Measurements from ENCODE around the gene FGF12.

Gene FGF12

DNA sequence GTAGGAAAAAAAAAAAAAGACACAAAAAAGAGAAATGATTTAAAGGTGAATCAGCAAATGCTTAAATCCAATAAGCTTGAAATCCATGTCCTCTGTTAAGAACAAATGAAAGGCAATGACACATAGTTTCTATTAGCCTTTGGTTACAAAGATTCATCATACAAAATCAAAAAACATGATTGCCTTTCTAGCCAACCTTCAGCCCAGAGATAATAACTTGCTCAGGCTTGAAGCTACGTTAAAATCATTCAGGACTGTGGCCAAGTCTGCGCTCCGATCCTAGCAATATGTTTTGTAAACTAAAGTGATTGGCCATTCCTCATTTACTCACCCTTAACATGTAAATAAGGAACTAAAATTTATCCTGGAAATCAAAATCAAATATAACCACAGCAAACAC, 556.7 kb downstream of the FGF12 start:
- DNase-seq = no peak

DNA sequence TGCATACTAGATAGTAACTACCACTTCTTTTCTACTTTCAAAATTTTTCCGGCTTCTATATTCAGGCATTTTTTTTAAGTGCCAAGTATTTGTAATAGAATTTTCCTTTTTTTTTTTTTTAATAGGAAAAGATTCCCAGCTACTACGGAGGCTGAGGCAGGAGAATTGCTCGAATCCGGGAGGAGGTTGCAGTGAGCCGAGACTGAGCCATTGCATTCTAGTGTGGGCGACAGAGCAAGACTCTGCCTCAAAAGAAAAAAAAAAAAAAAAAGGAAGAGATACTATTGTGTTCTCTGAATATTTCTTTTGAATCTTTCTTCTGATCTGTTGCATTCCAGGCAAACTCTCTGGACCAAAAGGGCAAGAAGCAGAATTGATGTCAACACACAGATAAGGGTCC, 557.3 kb downstream of the FGF12 start:
- DNase-seq = no peak

DNA sequence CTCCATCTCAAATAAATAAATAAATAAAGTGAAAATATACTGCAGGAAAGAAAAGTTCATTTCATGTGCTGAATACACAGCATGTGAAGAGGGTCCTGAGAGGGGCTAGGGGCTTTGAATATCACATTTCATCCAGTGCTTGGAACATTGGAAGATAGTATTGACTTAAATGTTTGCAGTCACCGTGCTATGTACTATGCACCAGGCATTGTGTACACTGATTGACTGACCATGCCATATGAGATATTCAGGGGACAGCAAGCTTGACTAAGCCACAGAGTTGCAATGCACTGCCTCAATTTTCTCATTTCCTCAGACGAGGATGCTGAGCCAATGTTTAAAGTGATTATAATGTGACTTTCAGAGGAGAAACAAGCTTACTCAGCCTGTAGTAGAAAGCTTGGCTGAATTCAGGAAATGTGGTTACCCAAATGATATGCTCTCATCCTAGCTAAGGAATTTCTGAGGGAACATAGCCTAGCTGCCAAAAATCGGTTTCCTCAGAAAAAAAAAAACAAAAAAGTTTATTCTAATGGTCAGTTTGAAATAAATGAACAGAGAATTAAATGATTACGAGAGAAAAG, 557.9 kb downstream of the FGF12 start:
- no peak for DNase-seq

DNA sequence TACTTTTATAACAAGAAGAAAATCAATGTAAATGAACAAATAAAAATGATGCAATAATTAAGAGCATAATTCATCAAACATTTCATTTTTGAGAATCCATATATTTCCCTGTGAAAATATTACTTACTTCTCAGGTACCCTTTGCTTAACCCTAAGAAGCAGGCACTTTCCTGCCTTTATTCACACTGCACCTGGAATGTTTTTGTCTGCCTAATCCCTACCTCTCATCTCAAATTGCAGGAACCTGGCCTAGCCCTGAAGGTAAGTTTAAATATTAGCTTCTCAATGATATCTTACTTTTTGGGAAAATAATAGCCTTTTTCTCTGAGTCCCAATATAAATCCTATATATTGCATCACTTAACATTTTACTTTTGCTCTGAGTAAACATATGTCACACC, 559.1 kb downstream of the FGF12 start:
- DNase-seq = no peak

DNA sequence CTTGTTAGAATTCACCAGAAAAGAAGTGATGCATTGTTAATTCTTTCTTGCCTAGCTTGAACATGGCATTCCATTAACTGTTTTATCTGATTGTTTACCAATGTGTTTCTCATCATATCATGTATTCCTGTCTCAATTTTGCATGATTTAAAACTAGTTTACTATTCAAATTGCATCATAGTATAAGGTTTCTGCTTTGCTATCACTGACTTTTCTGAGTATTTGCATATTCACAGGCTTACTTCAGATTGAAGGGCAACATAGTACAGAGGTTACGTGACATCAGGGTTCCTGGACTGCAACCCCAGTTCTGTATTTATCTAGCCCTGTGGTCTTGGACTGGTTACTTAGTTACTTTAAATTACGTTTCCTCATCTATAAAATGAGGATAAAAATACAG, 561.8 kb downstream of the FGF12 start:
- no peak for DNase-seq

DNA sequence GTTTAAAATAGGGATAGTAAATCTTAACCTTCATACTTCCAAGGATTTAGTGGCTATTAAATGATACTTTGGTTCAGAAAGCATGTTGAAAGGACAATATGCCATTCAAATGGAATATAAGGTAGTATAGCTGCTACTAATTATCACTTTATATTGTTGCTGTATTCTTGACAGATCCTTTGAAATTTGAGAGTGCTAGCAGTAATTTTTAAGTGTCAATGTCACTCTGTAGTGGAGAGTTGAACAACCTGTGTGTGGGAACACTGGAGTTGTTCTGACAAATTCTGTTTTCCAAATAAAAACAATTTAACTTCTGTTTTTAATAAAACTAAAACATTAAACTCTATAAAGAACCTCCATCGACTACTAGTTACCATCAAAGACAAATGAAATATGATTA, 565.7 kb downstream of the FGF12 start:
- no peak for DNase-seq

DNA sequence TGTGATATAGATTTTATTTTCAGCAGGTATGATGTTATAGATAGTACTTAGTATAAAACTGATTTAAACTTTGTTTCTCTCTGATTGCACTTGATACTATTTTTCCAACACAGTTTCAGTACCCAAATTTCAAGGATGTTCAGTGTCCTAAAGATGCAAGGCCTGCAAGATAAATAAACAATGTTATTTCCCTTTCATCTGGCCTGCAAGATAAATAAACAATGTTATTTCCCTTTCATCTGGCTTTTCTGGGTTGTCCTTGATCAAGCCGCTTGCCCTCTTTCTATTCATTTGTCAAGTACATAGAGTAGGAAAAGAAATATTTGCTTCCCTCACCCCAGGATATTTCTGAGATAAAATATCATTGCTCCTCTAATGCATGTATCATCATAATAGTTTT, 571.0 kb downstream of the FGF12 start:
- no peak for DNase-seq

DNA sequence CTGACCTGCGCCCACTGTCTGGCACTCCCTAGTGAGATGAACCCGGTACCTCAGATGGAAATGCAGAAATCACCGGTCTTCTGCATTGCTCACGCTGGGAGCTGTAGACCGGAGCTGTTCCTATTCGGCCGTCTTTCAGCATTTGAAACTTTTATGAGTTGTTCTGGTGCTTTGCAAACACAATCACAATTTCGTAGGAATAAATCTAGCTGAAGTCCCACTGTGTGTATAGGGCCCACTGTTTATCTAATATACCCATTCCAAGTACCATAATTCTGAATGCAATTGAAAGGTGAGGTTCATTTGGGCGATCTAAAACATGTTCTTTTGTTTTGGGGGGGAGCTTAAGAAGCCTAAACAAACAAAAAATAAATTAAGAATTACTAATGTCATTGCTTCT, 572.1 kb downstream of the FGF12 start:
- no peak for DNase-seq

DNA sequence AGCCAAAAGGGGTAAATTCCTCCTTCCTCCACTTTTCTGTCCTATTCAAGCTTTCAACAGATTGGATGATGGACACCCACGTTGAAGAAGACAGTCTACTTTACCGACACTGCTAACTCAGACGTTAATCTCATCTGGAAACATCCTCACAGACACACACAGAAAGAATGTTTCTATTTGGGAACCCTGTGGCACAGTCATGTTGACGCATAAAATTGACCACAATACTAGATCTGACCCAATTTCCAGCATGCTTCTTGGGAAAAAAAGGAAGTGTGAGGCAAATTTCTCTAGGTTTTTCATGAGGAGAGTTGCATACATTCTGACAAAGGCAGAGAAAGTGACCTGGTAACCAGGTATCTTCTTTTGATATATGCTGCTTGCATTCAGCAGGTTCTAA, 594.1 kb downstream of the FGF12 start:
- no peak for DNase-seq

DNA sequence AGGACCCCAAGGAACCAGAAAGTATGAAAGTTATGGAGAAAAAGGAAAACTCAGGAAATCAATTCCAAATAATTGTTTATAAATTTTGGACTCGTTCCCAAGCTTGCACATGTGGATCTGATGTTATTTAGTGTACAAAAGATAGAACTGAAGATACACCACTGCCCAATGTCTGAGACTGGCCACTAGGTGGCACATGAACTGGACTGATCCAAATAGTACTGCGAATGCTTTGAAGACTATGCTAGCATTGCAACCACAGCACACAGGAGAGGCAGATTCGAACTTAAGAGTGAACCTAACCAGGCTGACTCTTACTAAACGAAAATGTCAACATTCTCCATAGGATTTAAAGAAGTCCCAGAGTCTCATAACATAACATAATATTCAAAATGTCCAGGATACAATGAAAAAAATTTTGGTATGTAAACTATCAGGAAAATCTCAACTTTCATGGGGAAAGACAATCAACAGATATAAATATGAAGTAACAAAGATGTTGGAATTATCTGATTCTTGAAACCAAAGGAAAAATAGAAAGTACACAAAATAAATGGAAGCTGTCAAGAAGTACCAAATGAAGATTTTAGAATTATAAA, 596.7 kb downstream of the FGF12 start:
- DNase-seq = no peak

DNA sequence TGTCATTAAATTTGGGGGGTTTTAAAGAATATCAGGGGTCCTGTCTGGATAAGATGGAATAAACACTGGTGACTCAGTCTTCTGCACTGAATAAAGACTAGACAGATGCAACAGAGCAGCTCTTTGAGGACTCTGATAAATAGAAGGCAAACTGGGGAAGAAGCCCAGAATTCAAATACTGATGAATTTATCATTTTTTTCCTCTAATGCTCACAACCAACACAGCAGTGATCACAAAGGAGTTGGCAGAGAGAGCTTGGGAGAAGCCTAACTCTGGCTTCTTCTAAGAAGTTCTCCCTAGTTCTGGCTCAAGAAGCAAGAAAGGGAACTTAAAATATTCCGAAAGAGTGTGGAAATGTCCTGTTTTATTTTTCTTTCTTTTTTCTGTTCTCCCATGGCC, 597.8 kb downstream of the FGF12 start:
- DNase-seq = no peak

DNA sequence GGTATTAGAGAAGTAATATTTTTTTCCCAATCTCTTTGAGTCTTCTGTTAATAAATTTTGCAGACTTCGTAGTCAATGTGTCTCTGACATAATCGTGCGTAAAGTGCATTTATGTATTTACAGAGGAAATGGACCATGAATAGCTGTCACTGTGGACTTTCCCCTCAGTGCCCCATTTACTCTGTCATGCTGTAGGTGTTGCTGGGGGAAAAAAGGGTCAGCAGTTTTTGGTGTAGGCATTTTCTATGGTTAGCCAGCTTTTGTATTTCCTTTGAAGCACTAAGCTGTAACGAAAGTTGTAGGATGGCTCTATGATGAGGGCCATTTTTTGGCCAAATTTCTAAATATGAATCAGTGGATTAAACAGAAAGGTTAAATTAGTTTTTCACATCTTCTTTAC, 598.4 kb downstream of the FGF12 start:
- DNase-seq = no peak

DNA sequence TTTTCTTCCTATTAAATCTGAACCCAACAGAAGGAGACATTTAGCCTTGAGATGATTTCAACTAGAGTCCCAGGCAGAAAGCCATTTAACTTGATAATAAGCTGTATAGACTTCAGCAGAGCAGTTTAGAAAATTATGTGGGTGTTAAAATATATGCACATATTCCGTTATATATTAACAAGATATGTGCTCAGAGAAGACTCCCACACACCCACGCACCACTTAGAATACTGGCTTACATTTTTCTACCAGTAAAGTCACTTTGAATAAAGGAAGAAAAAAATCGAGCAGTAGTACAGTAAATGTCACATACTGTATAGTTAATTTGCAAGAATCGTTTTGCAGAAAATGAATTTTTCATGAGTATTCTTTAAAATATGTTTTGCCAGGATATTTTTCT, 599.3 kb downstream of the FGF12 start:
- no peak for DNase-seq

DNA sequence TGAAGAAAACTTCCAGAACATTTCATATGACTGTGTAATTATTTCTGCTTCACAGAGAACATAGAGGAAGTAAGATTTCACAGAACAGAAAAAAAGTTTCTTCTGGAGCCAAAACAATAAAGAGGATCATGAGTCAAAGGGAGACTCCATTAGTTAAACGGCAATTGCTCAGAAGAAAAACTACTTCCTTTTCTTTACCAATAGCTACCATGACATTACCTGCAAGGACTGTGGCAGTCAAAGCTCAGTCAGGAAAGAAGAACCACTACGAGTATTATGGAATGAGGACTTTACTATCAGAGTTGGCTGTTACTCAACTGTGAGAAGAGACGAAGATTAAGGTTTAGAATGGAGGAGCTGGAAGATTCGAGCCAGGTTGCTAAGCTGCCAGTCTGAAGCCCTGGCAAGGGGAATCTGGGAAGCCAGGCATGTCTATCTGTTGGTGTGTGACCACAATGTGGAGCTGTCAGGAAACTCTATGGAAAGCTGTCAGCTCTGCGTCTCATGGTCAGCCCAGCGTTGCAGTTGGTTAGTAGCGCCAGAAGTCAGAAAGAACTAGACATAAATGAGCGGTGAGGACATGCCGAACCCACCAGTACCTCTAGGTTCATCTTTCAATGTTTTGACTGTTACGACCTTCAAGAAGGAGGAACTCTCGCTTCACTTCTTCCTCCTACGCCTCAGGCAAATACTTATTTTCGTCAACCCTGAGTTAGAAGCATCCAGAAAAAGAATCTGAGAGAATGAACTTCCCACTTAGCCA, 604.3 kb downstream of the FGF12 start:
- no peak for DNase-seq

DNA sequence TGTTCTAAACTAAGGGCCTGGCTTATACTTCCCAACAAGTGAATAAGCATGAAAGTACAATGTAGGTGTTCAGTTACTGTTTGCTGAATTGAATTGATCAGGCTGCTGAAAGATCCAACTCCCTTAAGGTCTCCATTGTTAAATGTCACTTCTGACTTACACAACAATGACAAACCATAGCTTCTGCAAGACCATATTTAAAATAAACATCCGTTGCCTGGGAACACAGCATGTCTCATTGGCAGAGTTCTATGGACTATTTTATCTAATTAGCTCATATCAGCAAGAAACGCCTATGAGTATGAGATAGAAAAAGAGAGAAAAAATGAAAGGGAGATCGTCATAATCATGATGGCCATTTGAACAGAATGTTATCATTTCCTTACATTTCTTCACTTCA, 605.4 kb downstream of the FGF12 start:
- DNase-seq = no peak

DNA sequence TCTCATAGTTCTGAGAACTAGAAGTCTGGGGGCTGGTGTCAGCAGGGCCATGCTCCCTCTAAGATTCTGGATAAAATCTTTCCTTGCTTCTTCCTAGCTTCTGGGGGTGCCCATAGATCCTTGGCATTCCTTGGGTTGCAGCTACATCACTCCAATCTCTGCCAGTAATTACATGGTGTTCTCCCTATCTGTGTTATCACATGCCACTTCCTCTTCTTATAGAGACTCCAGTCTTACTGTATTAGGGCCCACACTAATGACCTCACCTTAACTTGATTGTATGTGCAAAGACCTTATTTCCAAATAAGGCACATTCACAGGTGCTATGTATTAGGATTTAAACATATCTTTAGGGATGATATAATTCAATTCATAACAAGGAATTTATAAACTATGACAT, 618.5 kb downstream of the FGF12 start:
- no peak for DNase-seq

DNA sequence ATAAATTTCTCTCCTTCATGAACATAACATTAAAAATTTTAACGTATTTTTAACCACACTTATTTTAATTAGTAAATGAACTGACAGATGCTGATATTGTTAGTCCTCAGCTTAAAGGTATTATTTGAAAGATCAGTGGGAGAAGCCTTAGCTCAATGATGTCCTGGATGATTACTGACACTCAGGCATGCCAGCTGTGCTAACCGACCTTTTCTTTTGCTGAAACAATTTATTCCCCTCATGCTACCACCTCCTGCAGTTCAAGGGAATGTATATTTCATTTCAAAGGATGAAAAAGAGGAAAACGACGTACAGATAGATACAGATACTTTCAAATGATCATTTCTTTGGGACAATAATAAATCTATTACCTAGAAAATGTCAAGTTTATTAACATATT, 620.8 kb downstream of the FGF12 start:
- DNase-seq = no peak

DNA sequence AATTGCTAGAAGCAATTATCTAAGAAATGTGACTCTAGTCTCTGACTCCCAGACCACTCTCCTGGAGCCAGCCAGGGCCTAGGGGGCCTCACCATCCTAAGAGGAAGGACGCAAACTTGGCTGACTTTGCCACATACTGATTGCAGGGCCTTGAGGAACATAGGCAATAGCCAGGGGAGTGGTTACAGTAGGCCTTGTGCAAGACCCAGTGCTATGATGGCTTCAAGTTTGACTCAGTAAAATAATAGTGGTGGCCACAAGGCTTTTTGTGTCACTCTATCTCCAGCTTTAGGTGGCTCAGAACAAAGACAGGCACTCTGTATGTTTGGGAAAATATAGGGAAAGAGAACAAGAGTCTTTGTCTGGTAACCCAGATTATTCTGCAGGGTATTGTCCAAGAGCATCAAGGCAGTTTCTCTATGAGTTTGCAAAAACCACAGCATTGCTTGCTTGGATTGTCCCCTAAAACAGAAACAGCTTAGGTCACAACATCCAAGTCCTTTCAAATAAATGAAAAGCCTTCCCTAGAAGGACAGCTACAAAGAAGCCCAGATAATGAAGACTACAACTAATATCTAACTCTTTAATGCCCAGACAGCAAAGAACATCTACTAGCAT, 634.8 kb downstream of the FGF12 start:
- no peak for DNase-seq

DNA sequence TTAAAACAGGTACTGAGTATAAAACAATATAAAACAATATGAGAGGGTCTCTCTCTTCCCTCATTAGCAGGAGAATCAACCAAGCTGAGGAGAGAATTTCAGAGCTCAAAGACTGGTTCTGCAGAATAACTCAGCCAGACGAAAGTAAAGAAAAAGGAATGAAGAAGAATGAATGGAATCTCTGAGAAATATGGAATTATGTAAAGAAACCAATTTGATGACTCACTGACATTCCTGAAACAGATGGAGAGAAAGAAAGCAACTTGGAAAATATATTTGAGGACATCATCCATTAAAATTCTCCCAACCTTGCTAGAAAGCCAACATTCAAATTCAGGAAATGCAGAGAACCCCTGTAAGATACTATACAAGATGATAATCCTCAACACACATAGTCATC, 635.5 kb downstream of the FGF12 start:
- DNase-seq = no peak

DNA sequence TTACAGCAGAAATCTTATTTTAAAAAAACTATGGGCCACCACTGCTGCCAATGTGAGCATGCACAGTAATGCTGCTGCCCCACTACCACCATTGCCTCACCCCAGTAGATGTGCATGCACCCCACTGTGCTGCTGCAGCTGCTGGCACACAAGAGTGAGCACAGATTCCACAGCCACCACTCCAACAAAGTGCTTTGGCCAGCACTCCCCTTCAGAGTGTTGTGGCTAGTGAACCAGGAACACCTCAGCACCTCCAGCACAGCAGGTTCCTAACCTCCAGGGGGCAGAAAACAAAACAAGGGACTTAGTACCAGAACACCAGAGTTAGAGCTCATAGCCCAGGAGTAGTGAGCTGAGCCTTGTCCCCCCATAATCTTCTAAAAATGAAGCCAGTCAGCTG, 636.8 kb downstream of the FGF12 start:
- no peak for DNase-seq

All from activated effector memory CD4-positive, alpha-beta T cell treated with Interleukin-2 at 50 U/mL for 16 hours (primary cell).